K562 (cell line): ENCODE results near the gene CUX1. TPM values are rescaled to one million over a fixed set of nuclear protein-coding genes. Genes with fewer than 3 reads are reported as not detected.

ENCODE experiments used
- ATAC-seq: fragments of 200-7000 bp; cut with Tn5 transposase; 3 replicates; pipeline ENCODE4 v1.9.1; 2020; ENCODE audit warnings: moderate library complexity
- BruUV-seq: library from RNA; stranded (reverse); fragments of 400-500 nt; replicated peaks from 2 replicates; lab custom pipeline; 2021; lab: Mats Ljungman, UMichigan
- CTCF ChIA-PET: fragments of 300-600 bp; formaldehyde crosslinking; extraction: SDS; loops from one replicate; lab custom pipeline; 2021; ENCODE audit warnings: low intra/inter-chr PET ratio; lab: Yijun Ruan, JAX
- POLR2A ChIA-PET: fragments of 300-600, 350-650 bp; sonication (Branson Sonifier 250); formaldehyde crosslinking; extraction: SDS; loops from one replicate; lab custom pipeline; 2021; ENCODE audit warnings: antibody characterized with exemption, inconsistent platforms; lab: Yijun Ruan, JAX
- DNase-seq, 4 experiments: peaks; one replicate each; pipeline versions ENCODE4 v3.0.0 to v3.0.0-alpha.2; 2011 to 2018; ENCODE audit warnings: low spot score in 3 of 4, mixed read lengths in 3 of 4; ENCODE audit errors: extremely low read depth in 1 of 4
- FAIRE-seq: peaks from 2 replicates; lab custom pipeline; 2011; peaks lifted over from hg19 to GRCh38; lab: Jason Lieb, UNC
- H2AFZ ChIP-seq: 2 replicates; pipeline ENCODE4 v1.6.0; 2011; ENCODE audit warnings: low read depth, low read length, control low read depth, inconsistent platforms
- H3K27ac ChIP-seq: fragments of 200-600 bp; 3 replicates; pipeline ENCODE4 v1.8.0; 2011; ENCODE audit warnings: low read depth, mild to moderate bottlenecking, control low read depth, inconsistent platforms, low read length, moderate library complexity, mixed read lengths; ENCODE audit errors: extremely low read depth
- H3K27me3 ChIP-seq, 2 experiments: fragments of 300-600 bp in 1 of 2; 2 replicates in 1 of 2; 3 replicates in 1 of 2; pipeline versions ENCODE4 v1.6.0 to v1.8.0; 2011; ENCODE audit warnings: inconsistent platforms in 2 of 2, low read length in 2 of 2, mild to moderate bottlenecking in 1 of 2, mixed read lengths in 1 of 2, moderate library complexity in 1 of 2; ENCODE audit not compliant: control insufficient read depth in 2 of 2, insufficient read depth in 2 of 2
- H3K36me3 ChIP-seq: fragments of 300-600 bp; 3 replicates; pipeline ENCODE4 v1.8.0; 2011; ENCODE audit warnings: mild to moderate bottlenecking, low read length, inconsistent platforms; ENCODE audit not compliant: control insufficient read depth, insufficient read depth
- H3K4me1 ChIP-seq, 2 experiments: fragments of 200-600 bp in 1 of 2; replicated peaks in 1 of 2; 2 replicates in 1 of 2; 3 replicates in 1 of 2; pipeline versions ENCODE4 v1.5.1 to v1.8.0; 2011; ENCODE audit warnings: inconsistent platforms in 2 of 2, low read length in 2 of 2, mild to moderate bottlenecking in 1 of 2, mixed read lengths in 1 of 2, moderate library complexity in 1 of 2; ENCODE audit not compliant: control insufficient read depth in 2 of 2, insufficient read depth in 2 of 2
- H3K4me2 ChIP-seq: 2 replicates; pipeline ENCODE4 v1.6.1; 2011; ENCODE audit warnings: low read length, control low read depth, inconsistent platforms, mixed read lengths; ENCODE audit not compliant: insufficient read depth
- H3K4me3 ChIP-seq: fragments of 200-600 bp; sonication (generic), shearing (Covaris generic); 2 replicates; pipeline ENCODE4 v1.5.1; 2016; ENCODE audit warnings: control low read depth, inconsistent platforms
- H3K79me2 ChIP-seq: fragments of 200-600 bp; 3 replicates; pipeline ENCODE4 v1.8.0; 2011; ENCODE audit warnings: low read length, inconsistent platforms; ENCODE audit not compliant: control insufficient read depth, insufficient read depth
- H3K9ac ChIP-seq, 2 experiments: 2 replicates each; pipeline versions ENCODE4 v1.6.0 to v1.6.1; 2011; ENCODE audit warnings: low read depth in 2 of 2, low read length in 2 of 2, control low read depth in 1 of 2, inconsistent platforms in 1 of 2, mild to moderate bottlenecking in 1 of 2, mixed read lengths in 1 of 2; ENCODE audit not compliant: insufficient read depth in 1 of 2
- H3K9me1 ChIP-seq: one replicate; pipeline ENCODE4 v1.6.0; 2011; ENCODE audit warnings: inconsistent platforms, mild to moderate bottlenecking, low read length, moderate library complexity; ENCODE audit not compliant: control insufficient read depth, insufficient read depth
- H3K9me3 ChIP-seq: replicated peaks from 2 replicates; pipeline ENCODE4 v1.5.1; 2011; ENCODE audit warnings: low read depth, low read length, inconsistent platforms; ENCODE audit not compliant: control insufficient read depth, insufficient read depth
- H4K20me1 ChIP-seq: replicated peaks from 2 replicates; pipeline ENCODE4 v1.6.1; 2011; ENCODE audit warnings: low read length, inconsistent platforms, mixed read lengths; ENCODE audit not compliant: control insufficient read depth, insufficient read depth
- SIN3A ChIP-seq, 2 experiments: fragments of 150-350 bp in 1 of 2; IDR thresholded peaks; 2 replicates each; pipeline ENCODE4 v1.6.1; 2011 to 2016; ENCODE audit warnings: borderline replicate concordance in 2 of 2, low read depth in 2 of 2, low read length in 2 of 2, mild to moderate bottlenecking in 2 of 2, moderate library complexity in 2 of 2; ENCODE audit not compliant: control insufficient read depth in 1 of 2
- ZC3H4 ChIP-seq: sonication (generic); formaldehyde crosslinking; IDR thresholded peaks from 2 replicates; pipeline ENCODE4 v1.9.0; 2021; ENCODE audit warnings: missing genetic modification reagents, borderline replicate concordance
- WGBS: fragments of 100-300 bp; shearing (Covaris generic); methylation state at CpG from one replicate; pipeline ENCODE4 v1.1.6; 2016; ENCODE audit warnings: low coverage, mixed read lengths; ENCODE audit not compliant: insufficient coverage; ENCODE audit errors: missing lambda C conversion rate; 5-methylcytosine and 5-hydroxymethylcytosine counted together
- in situ Hi-C: fragments of 300-500 bp; cut with MboI; formaldehyde crosslinking; loops from 4 replicates; pipeline ENCODE4 v1.15.0; 2018; ENCODE audit warnings: inconsistent platforms, mixed read lengths
- intact Hi-C: fragments of 100-400 bp; cut with micrococcal nuclease; formaldehyde crosslinking; loops from 2 replicates; pipeline ENCODE4 v1.14.2; 2022
- polyA plus RNA-seq, 8 experiments: library from polyadenylated mRNA; depleted of rRNA in 4 of 8; stranded (reverse) in 5 of 8; unstranded in 3 of 8; fragments of >200 nt; fragmentation: Nextera tagmentation in 2 of 8; fragmentation: Illumina TruSeq in 1 of 8; extraction: Ambion mirVana in 2 of 8; extraction: Trizol in 1 of 8; gene quantifications; 2 replicates each; pipeline versions ENCODE4 v1.2.1 to v1.2.3, GENCODE V29; 2011 to 2014; ENCODE audit warnings: inconsistent platforms in 1 of 8, missing spikeins in 1 of 8
- total RNA-seq, 7 experiments: library from RNA; depleted of rRNA in 6 of 7; stranded (reverse); fragments of >200 nt in 6 of 7; fragmentation: Illumina TruSeq in 2 of 7; extraction: Trizol in 2 of 7; gene quantifications; 2 replicates each; pipeline versions ENCODE4 v1.2.1 to v1.2.3, GENCODE V29; 2011 to 2021; ENCODE audit warnings: low replicate concordance in 1 of 7
- TF ChIP-seq, protein P1 (sequence below): sonication (generic); formaldehyde crosslinking; IDR thresholded peaks from 2 replicates; pipeline ENCODE4 v1.8.1; 2023; ENCODE audit warnings: missing genetic modification reagents, mild to moderate bottlenecking, borderline replicate concordance

The CUX1 gene
- total and polyA plus RNA-seq, 9 of the 15 experiments (the other 6 are each of a cell fraction or from before 2014, with no cell fraction given), result 3.6 to 55.3 (median 25.2) TPM

DNA sequence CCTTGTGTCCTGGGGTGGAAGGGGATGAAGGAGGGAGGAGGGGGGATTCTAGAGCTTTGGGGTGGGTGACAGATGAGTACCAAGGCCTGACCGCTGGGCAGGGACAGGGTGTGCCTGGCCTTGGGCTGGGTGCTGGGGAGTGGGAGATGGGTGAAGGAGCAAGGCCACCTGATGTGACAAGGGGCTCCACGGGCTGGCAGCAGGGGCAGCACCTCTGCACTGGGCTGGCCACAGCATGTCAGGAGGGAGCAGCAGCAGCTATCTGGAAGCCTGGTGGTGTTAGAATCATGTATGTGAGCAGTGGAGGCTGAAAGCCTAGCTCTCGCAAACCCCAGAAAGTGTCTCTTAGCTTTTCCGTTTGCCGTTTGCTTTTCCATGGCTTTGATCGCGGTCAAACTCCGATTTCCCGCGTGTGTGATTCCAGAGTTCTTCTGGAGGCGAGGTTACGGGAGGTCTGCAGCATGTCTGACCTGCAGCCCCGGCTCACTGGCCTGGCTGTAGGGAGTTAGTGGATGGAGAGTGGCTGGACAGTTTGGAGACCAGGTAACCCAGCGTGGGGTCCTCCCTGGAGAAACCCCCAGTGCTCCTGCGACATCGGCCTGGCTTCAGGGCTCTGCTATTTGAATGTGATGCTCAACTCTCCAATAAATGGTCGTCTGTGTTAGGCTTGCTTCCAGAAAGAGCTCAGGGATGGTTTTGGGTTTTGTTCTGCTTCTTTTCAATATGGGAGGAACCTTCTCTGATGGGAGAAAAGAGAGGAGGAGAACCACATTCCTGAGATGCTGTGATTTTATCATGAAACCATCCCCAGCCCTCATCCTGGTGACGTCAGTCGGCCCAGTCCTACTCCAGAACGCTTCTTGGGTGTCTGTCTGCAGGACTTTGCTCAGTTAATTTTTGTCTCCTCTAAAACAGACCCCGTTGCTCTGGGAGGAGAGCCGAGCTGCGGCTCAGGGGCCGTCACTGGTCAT, 105.5 kb downstream of the CUX1 start:
- CTCF ChIA-PET, result interaction anchor here (0.7 kb wide), 1 partner anchor 883 kb away, joined by 3 read pairs; no protein-coding TSS in a partner anchor
- Histone ChIP-seq H3K4me1 (peaks cover 15 to 35% of the 10 kb centered on the region in 2 experiments), H3K36me3 (peaks cover 30% of the 10 kb centered on the region; the same call in 2 of the 3 replicates), H3K4me3 (no peak overlapping the region), H3K9me1 (no peaks in the 10 kb centered on the region), H3K9me3 (no peaks in the 10 kb centered on the region), H2AFZ (no peak overlapping the region), H3K9ac (peak overlapping the region in 1 of 2 experiments; percentile 70; a peak in 2 of 4 replicates), H4K20me1 (peaks cover 22% of the 10 kb centered on the region), H3K27ac (peak overlapping the region; percentile 9; the same call in 1 of the 3 replicates), H3K79me2 (peaks cover 77% of the 10 kb centered on the region), H3K4me2 (no peak overlapping the region; the same call in 1 of the 2 replicates), H3K27me3 (no peaks in the 10 kb centered on the region)
- POLR2A ChIA-PET, result no interaction called here
- FAIRE-seq (no peak), DNase-seq (no peak), ATAC-seq (peak; percentile 25; the same call in 2 of the 3 replicates)
- in situ Hi-C loops (no loop called here), intact Hi-C loops (no loop called here)
- TF ChIP-seq, protein P1, sequence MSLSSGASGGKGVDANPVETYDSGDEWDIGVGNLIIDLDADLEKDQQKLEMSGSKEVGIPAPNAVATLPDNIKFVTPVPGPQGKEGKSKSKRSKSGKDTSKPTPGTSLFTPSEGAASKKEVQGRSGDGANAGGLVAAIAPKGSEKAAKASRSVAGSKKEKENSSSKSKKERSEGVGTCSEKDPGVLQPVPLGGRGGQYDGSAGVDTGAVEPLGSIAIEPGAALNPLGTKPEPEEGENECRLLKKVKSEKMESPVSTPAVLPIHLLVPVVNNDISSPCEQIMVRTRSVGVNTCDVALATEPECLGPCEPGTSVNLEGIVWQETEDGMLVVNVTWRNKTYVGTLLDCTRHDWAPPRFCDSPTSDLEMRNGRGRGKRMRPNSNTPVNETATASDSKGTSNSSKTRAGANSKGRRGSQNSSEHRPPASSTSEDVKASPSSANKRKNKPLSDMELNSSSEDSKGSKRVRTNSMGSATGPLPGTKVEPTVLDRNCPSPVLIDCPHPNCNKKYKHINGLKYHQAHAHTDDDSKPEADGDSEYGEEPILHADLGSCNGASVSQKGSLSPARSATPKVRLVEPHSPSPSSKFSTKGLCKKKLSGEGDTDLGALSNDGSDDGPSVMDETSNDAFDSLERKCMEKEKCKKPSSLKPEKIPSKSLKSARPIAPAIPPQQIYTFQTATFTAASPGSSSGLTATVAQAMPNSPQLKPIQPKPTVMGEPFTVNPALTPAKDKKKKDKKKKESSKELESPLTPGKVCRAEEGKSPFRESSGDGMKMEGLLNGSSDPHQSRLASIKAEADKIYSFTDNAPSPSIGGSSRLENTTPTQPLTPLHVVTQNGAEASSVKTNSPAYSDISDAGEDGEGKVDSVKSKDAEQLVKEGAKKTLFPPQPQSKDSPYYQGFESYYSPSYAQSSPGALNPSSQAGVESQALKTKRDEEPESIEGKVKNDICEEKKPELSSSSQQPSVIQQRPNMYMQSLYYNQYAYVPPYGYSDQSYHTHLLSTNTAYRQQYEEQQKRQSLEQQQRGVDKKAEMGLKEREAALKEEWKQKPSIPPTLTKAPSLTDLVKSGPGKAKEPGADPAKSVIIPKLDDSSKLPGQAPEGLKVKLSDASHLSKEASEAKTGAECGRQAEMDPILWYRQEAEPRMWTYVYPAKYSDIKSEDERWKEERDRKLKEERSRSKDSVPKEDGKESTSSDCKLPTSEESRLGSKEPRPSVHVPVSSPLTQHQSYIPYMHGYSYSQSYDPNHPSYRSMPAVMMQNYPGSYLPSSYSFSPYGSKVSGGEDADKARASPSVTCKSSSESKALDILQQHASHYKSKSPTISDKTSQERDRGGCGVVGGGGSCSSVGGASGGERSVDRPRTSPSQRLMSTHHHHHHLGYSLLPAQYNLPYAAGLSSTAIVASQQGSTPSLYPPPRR (CRISPR knock-in tag), result no peak
- TF ChIP-seq ZC3H4 (CRISPR knock-in tag) (peak; percentile 44; the same call in 1 of the 2 replicates), SIN3A (IDR thresholded peaks at IDR 0.05; ENCODE audit: borderline replicate concordance in 2 of 2, control insufficient read depth in 1 of 2, low read depth in 2 of 2, low read length in 2 of 2) (no peak)
- BruUV-seq, result no TSS peak
- 90% methylated on average over 24 of the region's 24 CpGs for WGBS
